Measurements from ENCODE around the gene MAG.

The MAG gene

DNA sequence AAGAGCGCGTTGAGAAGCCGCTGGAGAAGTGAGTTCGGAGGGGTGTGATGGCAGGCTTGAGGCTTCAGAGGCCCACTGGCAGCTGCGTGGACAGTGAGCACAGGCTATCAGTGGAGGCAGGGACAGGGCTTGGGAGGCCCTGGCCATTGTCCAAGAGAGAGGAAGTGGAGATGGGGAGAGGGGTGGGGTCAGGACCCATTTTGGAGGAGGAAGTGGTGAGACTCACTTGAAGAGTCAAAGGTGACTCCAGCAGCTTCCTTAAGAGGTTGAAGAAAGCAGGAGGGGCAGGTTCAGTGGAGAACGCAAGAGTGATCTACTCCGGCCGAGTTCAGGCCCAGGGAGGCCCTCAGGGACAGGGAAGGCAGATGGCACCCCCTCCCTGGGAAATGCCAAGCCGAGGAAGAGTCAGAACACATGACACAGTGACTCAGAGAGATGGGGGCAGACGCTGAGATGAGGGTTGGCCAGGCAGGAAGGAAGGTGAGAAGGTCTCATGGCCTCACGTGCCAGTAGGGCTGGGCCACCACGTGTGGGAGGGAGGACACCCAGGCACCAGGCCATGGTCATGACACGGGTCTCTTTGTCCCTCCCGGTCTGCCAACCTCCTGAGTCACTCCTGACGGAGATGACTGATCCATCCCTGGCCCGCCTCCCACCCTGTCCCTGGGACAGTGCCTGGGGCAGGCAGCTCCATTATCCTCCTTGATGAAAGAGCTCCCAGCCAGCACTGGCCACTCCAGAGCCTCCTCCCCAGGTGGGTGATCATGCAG, 26.9 kb downstream of the MAG start:
- DNase-seq = peak; percentile 59

DNA sequence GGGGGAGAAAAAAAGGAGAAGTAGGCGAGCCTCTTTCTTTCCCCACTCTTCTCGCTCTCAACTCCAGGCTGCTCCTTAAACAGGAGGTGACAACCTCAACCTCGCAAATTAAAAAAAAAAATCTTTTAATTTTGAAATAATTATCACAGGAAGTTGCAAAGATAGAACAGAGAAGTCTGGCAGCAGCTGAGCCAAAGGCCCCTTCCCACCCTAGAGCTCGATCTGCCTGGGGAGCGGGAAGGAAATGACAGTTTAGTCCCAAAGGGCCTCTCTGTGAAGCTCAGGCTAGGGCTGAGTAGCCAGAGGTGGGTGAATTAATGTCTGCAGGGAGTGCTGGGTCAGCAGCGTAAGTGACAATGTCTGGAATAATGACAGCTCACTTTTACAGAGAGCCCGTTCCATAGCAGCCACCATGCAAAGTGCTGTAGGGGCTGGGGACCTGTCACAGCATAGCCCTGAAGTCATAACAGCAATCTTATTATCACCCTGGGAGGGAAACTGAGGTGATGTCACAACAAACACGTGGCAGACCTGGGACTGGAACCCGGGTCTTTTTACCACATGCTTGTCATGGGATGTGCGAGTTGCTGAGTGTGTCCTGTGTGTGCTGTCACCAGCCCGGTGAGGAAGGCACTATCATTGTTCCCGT, 28.2 kb downstream of the MAG start:
- DNase-seq = no peak

DNA sequence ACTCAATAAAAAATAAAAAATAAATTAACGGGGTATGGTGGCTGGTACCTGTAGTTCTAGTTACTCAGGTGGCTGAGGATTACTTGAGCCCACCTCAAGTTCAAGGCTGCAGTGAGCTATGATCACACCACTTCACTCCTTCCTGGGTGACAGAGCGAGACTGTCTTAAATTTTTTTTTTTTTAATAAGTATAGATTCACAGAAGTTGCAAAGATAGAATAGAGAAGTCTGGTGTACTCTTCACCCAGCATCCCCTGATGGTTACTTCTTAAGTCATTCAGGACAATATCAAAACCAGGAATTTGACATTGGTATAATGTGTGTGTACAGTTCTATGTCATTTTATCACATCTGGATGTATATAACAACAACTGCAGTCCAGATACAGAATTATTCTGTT, 29.3 kb downstream of the MAG start:
- no peak for DNase-seq

DNA sequence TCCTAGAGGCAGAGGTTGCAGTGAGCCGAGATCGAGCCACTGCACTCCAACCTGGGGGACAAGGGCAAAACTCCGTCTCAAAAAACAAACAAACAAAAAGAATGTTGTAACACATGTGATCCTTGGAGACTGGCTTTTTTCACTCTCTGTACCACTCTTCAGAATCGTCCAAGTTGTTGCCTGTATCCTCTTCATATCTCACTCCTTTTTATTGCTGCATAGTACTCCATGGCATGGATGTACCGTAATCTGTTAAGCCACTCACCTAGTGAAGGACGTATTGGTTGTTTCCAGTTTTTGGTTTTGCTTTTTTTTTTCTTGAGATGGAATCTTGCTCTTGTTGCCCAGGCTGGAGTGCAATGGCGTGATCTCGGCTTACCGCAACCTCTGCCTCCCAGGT, 30.1 kb downstream of the MAG start:
- no peak for DNase-seq

DNA sequence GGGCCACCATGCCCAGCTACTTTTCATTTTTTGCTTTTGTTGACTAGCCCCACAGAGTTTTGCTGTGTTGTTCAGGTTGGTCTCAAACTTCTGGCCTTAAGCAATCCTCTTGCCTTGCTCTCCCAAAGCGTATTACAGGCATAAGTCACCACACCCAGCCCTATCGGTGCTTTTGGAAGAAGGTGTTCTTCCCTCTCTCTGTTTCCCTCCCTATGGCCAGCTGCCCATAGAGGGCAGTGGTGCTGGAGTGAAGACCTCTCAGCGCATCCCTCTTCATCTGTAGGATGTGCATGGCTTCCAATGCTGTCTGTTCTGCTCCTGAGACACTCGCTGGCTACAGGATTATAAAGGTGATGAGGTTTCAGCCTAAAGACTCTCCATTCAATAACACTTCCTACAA, 35.7 kb downstream of the MAG start:
- no peak for DNase-seq

DNA sequence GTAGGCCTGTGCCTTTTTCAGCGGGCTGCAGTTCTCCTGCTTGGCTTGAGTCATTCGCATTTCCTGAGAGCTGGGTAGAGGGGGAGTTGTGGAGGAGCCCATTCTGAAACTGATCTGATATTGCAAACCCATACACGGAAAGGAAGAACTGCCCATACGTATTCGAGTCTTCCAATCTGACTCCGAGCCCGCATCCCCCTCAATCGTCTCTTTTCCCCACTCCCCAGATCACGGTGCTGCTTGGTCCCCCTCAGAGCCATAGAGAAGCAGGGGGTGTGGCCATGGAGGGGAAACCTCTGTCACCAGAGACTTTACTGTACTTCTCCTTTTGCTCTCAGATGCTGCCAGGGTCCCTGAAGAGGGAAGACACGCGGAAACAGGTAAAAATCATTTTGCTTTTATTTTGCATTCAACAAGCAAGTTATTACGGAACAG, 36.9 kb downstream of the MAG start, which contains the start of gene CD22:
CD22 (plus strand) TSS at position 337 of the 435 bp plus-strand sequence. CDS start 2,854 bp downstream, outside the sequence.
- DNase-seq = no peak

DNA sequence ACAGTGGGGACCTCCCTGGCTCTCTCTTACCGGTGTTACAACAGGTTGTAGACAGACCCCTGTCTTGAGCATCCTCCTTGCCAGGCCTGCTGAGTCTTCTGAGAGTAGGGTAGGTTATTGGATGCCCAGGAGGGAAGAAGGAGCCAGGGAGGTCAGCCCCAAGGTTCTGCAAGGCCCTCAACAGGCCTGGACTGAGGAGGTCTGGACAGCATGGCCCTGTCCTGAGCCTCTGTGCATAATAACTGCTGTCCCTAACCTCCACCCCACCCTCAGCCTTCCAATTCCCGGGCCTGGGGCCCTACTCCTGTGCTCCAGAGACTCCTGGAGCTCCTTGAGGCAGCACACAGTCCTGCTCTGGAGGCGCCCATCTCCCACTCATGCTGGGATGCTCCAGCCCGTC, 37.4 kb downstream of the MAG start:
- no peak for DNase-seq

DNA sequence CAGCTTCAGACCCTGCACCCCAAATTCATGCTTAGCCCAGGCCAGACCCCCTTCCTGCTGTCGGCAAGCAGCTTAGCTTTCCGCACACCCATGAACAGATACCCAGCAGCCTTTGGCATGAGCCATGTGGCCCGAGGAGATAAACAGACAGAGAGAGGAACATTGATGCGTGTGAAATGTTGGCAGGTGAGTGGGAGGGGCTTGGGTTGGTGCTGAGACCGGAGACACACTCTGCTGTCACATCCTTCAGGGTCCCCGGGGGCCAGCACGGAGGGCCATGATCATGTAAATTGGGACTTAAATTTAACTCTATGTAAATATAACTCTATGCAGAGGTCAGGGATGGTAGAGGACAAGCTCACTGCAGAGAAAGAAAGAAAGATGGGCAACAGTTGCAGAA, 38.5 kb downstream of the MAG start:
- DNase-seq = no peak

DNA sequence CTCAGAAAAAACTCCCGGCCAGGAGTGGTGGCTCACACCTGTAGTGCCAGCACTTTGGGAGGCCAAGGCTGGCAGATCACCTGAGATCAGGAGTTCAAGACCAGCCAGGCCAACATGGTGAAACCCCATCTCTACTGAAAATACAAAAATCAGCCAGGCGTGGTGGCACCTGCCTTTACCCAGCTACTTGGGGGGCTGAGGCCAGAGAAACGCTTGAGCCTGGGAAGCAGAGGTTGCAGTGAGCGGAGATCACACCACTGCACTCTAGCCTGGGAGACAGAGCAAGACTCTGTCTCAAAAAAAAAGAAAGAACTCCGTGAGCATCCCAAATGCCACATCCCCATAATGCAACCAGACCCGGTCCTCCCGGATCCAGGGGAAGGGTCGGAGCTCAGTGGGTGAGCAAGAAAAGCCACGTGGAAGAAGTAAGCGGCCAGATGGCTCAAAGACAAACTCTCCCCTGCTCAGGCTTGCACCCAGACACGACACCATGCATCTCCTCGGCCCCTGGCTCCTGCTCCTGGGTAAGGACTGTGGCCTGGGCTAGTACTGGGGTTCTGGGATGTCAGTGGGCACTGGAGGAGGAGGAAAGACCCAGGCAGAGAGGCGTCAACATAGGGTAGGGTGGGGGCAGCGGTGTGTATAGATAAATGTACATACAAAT, 39.7 kb downstream of the MAG start:
- DNase-seq = no peak

DNA sequence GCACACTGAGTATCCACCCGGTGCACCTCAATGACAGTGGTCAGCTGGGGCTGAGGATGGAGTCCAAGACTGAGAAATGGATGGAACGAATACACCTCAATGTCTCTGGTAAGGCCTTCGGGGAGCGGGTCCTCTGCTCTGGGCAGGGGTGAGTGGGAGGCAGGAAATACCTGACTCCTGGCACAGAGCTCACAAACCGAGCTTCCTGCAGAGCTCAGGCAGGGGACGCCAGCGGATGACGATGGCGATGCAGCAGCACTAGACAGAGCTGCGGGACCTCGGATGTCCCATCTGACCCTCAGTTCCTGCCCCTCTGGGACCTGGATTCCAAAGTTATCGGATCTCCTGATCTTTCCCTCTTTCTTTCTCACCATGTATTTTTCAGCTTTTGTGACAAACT, 40.9 kb downstream of the MAG start:
- no peak for DNase-seq

DNA sequence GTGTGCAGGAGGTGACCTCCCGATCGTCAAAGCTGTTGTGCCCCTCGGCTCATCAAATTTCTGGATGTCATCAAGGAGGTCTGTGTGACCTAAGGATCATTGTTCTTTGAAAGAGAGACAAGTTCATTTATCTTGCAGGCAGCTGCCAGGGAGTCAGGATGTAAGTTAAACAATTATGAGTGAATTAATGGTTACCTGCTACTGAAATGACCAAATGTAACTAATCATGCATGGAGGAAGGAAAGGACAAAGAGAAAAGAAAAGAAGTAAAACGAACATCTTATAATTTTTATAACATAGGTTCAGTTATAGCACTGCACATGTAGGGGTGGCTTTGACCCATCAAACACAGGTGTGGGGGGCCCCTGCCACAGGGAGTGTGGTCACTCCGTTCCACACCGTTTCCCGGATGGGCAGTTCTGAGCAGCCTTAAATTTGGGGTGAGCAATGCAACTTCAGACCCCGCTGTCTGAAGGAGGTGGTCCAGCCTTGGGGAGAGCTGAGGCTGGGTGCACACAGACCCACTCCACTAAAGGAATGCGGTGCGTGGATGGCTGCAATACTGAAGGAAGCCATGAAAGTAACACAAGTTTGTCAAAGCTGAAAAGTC, 42.3 kb downstream of the MAG start:
- no peak for DNase-seq

DNA sequence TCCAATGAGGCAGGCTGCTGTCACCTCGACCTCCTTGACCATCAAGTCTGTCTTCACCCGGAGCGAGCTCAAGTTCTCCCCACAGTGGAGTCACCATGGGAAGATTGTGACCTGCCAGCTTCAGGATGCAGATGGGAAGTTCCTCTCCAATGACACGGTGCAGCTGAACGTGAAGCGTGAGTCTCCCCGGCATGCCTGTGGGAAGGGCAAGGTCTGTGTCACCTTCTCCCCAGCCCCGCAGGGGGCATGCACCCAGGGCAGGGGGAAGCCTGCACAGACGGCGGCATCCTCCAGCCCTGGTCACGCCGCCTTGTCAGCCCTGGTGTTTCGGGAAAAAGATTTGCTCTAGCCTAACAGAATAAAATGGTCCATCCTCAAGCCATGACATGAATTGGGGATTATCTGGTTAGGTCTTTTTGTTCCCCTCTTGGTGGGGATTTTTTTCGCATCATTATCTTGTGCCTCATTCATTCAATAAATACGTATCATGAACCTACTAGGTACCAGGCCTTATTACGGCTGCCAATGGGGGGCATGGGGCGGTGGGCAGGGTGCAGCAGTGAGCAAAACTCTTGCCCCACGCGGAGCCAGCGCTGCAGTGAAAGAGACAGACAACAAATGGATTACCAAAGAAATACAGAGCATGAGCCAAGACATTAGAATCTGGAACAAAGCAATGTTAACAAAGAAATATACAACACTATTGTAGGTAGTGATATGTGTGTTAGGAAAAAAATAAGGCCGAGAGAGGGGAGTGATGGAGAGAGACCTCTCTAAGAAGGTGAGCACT, 44.4 kb downstream of the MAG start:
- DNase-seq = no peak

DNA sequence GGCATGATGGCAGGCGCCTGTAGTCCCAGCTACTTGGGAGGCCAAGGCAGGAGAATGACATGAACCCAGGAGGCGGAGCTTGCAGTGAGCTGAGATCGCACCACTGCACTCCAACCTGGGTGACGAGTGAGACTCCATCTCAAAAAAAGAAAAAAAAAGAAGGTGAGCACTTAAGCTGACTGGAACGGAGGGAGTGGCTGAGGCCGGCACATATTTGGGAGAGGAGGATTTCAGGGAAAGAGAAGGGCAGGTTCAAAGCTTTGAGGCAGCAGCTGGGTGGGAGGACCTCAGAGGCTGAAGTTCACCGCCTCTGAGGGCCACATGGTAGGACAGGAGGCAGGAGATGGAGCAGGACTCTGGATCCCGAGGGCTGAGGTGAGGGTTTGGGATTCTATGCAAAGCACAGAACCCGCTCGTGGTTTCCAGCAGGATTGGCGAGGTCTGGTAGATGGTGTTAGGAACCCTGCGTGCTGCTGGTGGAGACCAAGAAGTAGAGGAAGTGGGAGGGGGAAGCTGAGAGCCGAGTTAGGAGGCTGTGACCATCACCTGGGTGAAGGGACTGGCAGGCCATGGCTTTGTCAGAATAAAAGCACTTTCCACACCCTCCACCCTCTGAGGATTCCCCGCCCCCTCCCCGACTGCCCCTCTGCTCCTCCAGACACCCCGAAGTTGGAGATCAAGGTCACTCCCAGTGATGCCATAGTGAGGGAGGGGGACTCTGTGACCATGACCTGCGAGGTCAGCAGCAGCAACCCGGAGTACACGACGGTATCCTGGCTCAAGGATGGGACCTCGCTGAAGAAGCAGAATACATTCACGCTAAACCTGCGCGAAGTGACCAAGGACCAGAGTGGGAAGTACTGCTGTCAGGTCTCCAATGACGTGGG, 45.4 kb downstream of the MAG start:
- no peak for DNase-seq

DNA sequence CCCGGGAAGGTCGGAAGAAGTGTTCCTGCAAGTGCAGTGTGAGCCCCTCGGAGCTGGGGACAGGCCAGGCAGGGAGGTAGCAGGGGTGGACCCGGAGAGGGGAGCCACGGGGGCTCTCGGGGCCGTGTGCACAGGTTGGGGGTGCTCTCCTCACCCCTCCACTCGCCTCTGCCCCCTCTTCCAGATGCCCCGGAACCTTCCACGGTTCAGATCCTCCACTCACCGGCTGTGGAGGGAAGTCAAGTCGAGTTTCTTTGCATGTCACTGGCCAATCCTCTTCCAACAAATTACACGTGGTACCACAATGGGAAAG, 46.0 kb downstream of the MAG start:
- no peak for DNase-seq

DNA sequence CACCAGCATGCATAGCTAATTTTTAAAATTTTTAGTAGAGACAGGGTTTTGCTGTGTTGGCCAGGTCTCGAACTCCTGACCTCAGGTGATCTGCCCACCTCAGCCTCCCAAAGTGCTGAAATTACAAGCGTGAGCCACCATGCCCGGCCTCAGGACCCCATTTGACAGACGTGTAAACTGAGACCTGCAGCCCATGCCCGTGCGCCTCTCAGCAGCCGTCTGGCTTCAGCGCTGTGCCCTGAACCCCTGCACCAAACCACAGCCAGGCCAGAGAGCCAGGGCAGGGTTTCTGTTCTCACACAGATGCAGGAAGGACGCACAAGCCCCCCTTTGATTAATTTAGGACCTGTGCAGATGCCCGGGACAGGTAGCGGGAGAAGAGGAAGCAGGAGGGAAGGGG, 48.5 kb downstream of the MAG start:
- DNase-seq = no peak

DNA sequence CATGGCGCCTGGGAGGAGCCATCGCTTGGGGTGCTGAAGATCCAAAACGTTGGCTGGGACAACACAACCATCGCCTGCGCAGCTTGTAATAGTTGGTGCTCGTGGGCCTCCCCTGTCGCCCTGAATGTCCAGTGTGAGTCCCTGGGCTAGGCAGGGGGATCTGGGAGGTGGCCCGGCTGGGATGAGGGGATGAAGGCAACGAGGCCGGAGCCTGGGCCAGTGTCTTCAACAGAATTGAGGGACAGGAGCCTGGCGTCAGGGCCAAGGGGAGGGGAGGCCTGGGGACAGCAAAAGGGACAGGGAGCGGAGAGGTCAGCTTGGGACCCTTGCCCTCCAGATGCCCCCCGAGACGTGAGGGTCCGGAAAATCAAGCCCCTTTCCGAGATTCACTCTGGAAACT, 49.0 kb downstream of the MAG start:
- no peak for DNase-seq

DNA sequence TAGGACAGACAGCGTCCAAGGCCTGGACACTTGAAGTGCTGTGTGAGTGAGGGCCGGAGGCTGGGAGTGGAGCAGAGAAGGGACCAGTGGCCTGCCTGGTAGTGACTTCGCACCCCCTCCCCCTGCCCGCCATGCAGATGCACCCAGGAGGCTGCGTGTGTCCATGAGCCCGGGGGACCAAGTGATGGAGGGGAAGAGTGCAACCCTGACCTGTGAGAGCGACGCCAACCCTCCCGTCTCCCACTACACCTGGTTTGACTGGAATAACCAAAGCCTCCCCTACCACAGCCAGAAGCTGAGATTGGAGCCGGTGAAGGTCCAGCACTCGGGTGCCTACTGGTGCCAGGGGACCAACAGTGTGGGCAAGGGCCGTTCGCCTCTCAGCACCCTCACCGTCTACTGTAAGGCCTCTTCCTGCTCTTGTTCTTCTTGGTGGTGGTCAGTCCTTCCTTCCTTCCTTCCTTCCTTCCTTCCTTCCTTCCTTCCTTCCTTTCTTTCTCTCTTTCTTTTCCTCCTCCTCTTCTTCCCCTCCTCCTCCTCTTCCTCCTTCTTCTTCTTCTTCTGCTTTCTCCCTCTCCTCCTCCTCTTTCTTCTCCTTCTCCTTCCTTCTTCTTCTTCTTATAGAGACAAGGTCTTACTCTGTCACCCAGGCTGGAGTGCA, 49.7 kb downstream of the MAG start:
- DNase-seq = no peak

DNA sequence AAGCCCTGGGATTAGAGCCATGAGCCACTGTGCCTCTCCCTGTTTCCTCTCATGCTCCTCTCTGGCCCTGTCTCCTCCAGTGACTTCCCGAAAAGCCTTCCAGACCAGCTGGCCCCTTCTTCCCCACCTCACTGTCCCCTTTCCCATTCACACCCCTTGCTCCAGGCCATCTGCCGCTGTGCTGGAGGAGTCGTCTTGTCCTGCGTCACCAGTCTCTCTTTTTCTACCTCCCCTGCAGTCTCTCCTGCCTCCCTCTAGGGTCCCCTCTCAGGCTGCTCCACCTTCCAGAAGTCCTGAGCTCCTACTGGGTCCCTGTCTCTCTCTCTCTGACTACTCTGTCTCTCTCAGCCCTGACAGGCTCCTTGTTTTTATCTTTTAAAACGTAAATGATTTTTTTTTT, 50.5 kb downstream of the MAG start:
- DNase-seq = no peak

DNA sequence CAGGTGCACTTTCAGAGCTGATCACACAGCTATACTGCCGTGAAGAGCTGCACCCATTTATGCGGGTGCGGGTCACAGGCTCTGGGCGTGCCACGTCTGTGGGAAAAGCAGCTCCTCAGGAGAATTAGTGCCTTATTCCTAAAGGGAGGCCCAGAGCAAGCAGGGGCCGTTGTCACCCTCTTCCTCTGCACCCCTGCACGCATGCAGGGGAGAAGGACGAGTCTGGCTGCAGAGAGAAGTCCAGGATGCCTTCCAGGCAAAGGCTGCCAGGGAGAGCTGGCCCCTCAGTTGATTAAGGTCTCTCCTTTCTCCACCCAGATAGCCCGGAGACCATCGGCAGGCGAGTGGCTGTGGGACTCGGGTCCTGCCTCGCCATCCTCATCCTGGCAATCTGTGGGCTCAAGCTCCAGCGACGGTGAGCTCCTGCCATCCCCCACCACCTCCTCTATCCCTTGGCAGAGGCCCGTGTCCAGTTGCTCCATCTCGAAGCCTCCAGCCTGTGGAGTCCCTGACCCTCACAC, 52.6 kb downstream of the MAG start:
- no peak for DNase-seq

DNA sequence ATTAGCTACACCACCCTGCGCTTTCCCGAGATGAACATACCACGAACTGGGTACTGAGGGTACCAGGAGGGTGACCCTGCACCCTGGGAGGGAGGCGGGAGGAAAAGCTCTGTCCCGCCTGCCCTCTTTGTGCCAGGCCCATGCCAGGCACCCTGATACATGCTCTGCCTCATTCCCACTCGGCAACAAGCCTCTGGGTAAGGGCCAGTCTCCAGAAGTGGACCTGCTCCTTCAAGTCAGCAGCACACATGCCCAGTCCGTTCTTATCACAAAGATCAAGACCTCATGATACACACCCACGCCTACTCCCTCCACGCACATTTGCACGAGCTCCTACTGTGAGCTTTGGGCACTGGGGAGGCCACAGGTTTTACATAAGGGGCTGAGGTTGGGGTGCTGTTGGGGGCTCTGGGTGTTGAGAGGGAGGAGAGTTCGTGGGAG, 53.7 kb downstream of the MAG start:
- DNase-seq = no peak

All from fibroblast of skin of back (primary cell).